ENCODE data around the gene MRC1.

MRC1 gene

GRCh38 chr10:17795083-17795482, 14.1 kb upstream of the MRC1 start:
- TF ChIP-seq TAF1 (IDR thresholded peaks at IDR 0.05; ENCODE audit: borderline replicate concordance, insufficient read depth, low read length), result no peak

- no peak for TF ChIP-seq TAF1 (IDR thresholded peaks at IDR 0.05; ENCODE audit: borderline replicate concordance, insufficient read depth, low read length)
- no peak for TF ChIP-seq POLR2AphosphoS5 (IDR thresholded peaks at IDR 0.05; ENCODE audit: low read depth, low read length)
- no peak for TF ChIP-seq FOXP2 (optimal IDR thresholded peaks at IDR 0.05; ENCODE audit: borderline replicate concordance, extremely low read depth, extremely low read length, insufficient read depth)
- no peak for TF ChIP-seq REST (IDR thresholded peaks at IDR 0.05; ENCODE audit: insufficient read depth in 1 of 2, low read depth in 2 of 2, low read length in 2 of 2)
- no peak for TF ChIP-seq SIN3A (IDR thresholded peaks at IDR 0.05; ENCODE audit: borderline replicate concordance, insufficient read depth, low read length)
Measured at GRCh38 chr10:17795813-17796594, 13.1 kb upstream of the MRC1 start.

GRCh38 chr10:17801507-17801906, 7.6 kb upstream of the MRC1 start:
- TF ChIP-seq SIN3A (IDR thresholded peaks at IDR 0.05; ENCODE audit: borderline replicate concordance, insufficient read depth, low read length), result no peak
- TF ChIP-seq FOXP2 (optimal IDR thresholded peaks at IDR 0.05; ENCODE audit: borderline replicate concordance, extremely low read depth, extremely low read length, insufficient read depth), result no peak

- no peak for TF ChIP-seq POLR2AphosphoS5 (IDR thresholded peaks at IDR 0.05; ENCODE audit: low read depth, low read length)
Measured at GRCh38 chr10:17802350-17802749, 6.8 kb upstream of the MRC1 start.

GRCh38 chr10:17802976-17803375, 6.2 kb upstream of the MRC1 start:
- TF ChIP-seq FOXP2 (optimal IDR thresholded peaks at IDR 0.05; ENCODE audit: borderline replicate concordance, extremely low read depth, extremely low read length, insufficient read depth), result no peak
- no peak for TF ChIP-seq TAF1 (IDR thresholded peaks at IDR 0.05; ENCODE audit: borderline replicate concordance, insufficient read depth, low read length)
- no peak for TF ChIP-seq POLR2AphosphoS5 (IDR thresholded peaks at IDR 0.05; ENCODE audit: low read depth, low read length)
- no peak for TF ChIP-seq REST (IDR thresholded peaks at IDR 0.05; ENCODE audit: insufficient read depth in 1 of 2, low read depth in 2 of 2, low read length in 2 of 2)
- TF ChIP-seq SIN3A (IDR thresholded peaks at IDR 0.05; ENCODE audit: borderline replicate concordance, insufficient read depth, low read length), result no peak

GRCh38 chr10:17805330-17805729, 3.8 kb upstream of the MRC1 start:
- TF ChIP-seq POLR2AphosphoS5 (IDR thresholded peaks at IDR 0.05; ENCODE audit: low read depth, low read length) (no peak), TAF1 (IDR thresholded peaks at IDR 0.05; ENCODE audit: borderline replicate concordance, insufficient read depth, low read length) (no peak), FOXP2 (optimal IDR thresholded peaks at IDR 0.05; ENCODE audit: borderline replicate concordance, extremely low read depth, extremely low read length, insufficient read depth) (no peak)

GRCh38 chr10:17805921-17806577, 3.1 kb upstream of the MRC1 start:
- no peak for TF ChIP-seq REST (IDR thresholded peaks at IDR 0.05; ENCODE audit: insufficient read depth in 1 of 2, low read depth in 2 of 2, low read length in 2 of 2)
- TF ChIP-seq POLR2AphosphoS5 (IDR thresholded peaks at IDR 0.05; ENCODE audit: low read depth, low read length), result no peak
- no peak for TF ChIP-seq FOXP2 (optimal IDR thresholded peaks at IDR 0.05; ENCODE audit: borderline replicate concordance, extremely low read depth, extremely low read length, insufficient read depth)
